HG03175 (cell line): ENCODE results near the gene GSTA5.
"Not testable (repeated sequence)": the region's sequence is repeated elsewhere in the genome, so short reads cannot be mapped to it uniquely, and the experiment has no call there.

ENCODE experiments used
- ATAC-seq: cut with Tn5 transposase; IDR thresholded peaks from one replicate; pipeline ENCODE4 v1.9.1; 2021; ENCODE audit warnings: mild to moderate bottlenecking, moderate library complexity; ENCODE audit not compliant: unreplicated experiment

GSTA5 gene

GRCh38 chr6:52799272-52799671 lies 41.3 kb downstream of the GSTA5 start:
- not testable (repeated sequence) for ATAC-seq

GRCh38 chr6:52794366-52794765 lies 46.2 kb downstream of the GSTA5 start:
- ATAC-seq = not testable (repeated sequence)

GRCh38 chr6:52790861-52791260 lies 49.8 kb downstream of the GSTA5 start:
- no peak for ATAC-seq

GRCh38 chr6:52789658-52790057 lies 51.0 kb downstream of the GSTA5 start:
- ATAC-seq = not testable (repeated sequence)

- no peak for ATAC-seq
Measured at GRCh38 chr6:52788478-52788877, 52.1 kb downstream of the GSTA5 start.

- ATAC-seq = no peak
Measured at GRCh38 chr6:52787917-52788316, 52.7 kb downstream of the GSTA5 start.

GRCh38 chr6:52786249-52786956 lies 54.2 kb downstream of the GSTA5 start:
- ATAC-seq = no peak

- not testable (repeated sequence) for ATAC-seq
Measured at GRCh38 chr6:52782696-52783274, 57.8 kb downstream of the GSTA5 start.

GRCh38 chr6:52782209-52782608 lies 58.4 kb downstream of the GSTA5 start:
- not testable (repeated sequence) for ATAC-seq
